Smooth muscle cell of bladder (primary cell): ENCODE results near the gene LRRC56. TPM values are rescaled to one million over a fixed set of nuclear protein-coding genes. Genes with fewer than 3 reads are reported as not detected.

ENCODE experiments used
- total RNA-seq: library from RNA; depleted of rRNA; stranded (reverse); fragments of >200 nt; gene quantifications from 2 replicates; pipeline ENCODE4 v1.2.3, GENCODE V29; 2014

The LRRC56 gene, protein sequence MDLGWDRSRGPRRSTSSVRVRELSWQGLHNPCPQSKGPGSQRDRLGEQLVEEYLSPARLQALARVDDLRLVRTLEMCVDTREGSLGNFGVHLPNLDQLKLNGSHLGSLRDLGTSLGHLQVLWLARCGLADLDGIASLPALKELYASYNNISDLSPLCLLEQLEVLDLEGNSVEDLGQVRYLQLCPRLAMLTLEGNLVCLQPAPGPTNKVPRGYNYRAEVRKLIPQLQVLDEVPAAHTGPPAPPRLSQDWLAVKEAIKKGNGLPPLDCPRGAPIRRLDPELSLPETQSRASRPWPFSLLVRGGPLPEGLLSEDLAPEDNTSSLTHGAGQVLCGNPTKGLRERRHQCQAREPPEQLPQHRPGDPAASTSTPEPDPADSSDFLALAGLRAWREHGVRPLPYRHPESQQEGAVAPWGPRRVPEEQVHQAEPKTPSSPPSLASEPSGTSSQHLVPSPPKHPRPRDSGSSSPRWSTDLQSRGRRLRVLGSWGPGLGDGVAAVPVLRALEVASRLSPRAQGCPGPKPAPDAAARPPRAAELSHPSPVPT
- 0.55 and 0.85 TPM in 2 replicates for total RNA-seq

GRCh38 chr11:536841-537621 is at the start of gene LRRC56:
Gene LRRC56 (plus strand): TSS chr11:537527. CDS start chr11:540685, 3,158 bp downstream.

DNA sequence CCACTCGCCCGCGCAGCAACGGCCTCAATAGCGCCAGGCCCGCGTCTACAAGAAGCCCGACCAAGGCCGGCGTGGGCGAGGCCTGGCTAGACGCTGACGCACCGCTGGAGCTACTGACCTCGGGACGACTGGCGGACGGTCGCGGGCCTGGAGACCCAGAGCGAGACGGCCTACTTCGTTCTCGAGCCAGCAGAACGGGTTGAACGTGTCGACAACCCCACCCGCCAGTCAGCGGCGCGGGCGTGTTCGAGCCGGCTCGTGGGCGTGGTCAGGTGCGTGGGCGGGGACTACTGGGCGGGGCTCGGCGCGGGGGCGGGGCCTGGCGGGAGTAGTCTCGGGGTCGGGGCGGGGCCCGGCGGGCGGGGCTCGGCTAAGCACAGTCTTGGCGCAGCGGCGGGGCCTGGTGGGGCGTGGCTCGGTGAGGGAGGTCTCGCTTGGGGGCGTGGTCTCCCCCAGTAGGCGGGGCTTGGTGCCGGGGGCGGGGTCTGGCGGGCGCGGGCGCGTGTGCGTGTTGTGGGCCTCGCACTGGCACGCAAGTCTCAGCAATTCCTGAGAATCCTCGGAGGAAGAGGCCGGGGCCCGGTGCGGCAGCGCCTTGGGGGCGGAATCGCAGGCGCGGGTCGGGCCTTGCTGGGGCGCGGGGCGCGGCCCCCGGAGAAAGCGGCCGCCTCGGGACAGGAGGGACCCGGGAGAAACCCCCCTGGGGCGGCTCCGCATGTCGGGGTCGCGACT is 30.2 kb upstream of the LRRC56 start, which contains the start of gene RNH1:
RNH1 (minus strand) TSS at position 248 of the 732 bp plus-strand sequence. CDS start 5,080 bp downstream, outside the sequence.

GRCh38 chr11:535519-536454 is 1.5 kb upstream of the LRRC56 start, which contains the start of gene HRAS:
Gene HRAS (minus strand): TSS chr11:535576.

GRCh38 chr11:560305-561147 is 23.2 kb downstream of the LRRC56 start, which contains the start of the genes LMNTD2 and RASSF7:
Gene LMNTD2 (minus strand): TSS chr11:560738. CDS start chr11:560716, 22 bp downstream.
Gene RASSF7 (plus strand): TSS chr11:560970. CDS start chr11:561769, 799 bp downstream.

GRCh38 chr11:575996-576768 is 38.9 kb downstream of the LRRC56 start, which contains the start of gene PHRF1:
Gene PHRF1 (plus strand): TSS chr11:576470. CDS start chr11:581513, 5,043 bp downstream.

Other genes starting within 250 kb of the LRRC56 start
- 7.5 and 14.0 TPM in 2 replicates for gene PGGHG, start 248.4 kb upstream of the LRRC56 start, total RNA-seq
- not detected in 2 replicates for gene IFITM5, start 238.0 kb upstream of the LRRC56 start, total RNA-seq
- gene IFITM2, start 229.7 kb upstream of the LRRC56 start, total RNA-seq: 57.8 and 90.5 TPM in 2 replicates
- gene IFITM1, start 223.5 kb upstream of the LRRC56 start, total RNA-seq: 49.6 and 79.5 TPM in 2 replicates
- gene IFITM3, start 216.7 kb upstream of the LRRC56 start, total RNA-seq: 75.0 and 101 TPM in 2 replicates
- gene B4GALNT4, start 168.0 kb upstream of the LRRC56 start, total RNA-seq: 1.9 and 3.6 TPM in 2 replicates
- 1.3 and 1.6 TPM in 2 replicates for gene PKP3, start 143.3 kb upstream of the LRRC56 start, total RNA-seq
- gene SIGIRR, start 122.5 kb upstream of the LRRC56 start, total RNA-seq: 13.1 and 13.8 TPM in 2 replicates
- not detected in 2 replicates for gene ANO9, start 95.5 kb upstream of the LRRC56 start, total RNA-seq
- gene PTDSS2, start 87.2 kb upstream of the LRRC56 start, total RNA-seq: 30.9 and 42.6 TPM in 2 replicates
- 296 and 361 TPM in 2 replicates for gene RNH1, start 30.3 kb upstream of the LRRC56 start, total RNA-seq
- 66.3 and 70.2 TPM in 2 replicates for gene HRAS, start 2.0 kb upstream of the LRRC56 start, total RNA-seq
- 0.28 TPM in 2 replicates for gene LMNTD2, start 23.2 kb downstream of the LRRC56 start, total RNA-seq
- 2.5 and 2.7 TPM in 2 replicates for gene RASSF7, start 23.4 kb downstream of the LRRC56 start, total RNA-seq
- gene PHRF1, start 38.9 kb downstream of the LRRC56 start, total RNA-seq: 17.6 and 24.8 TPM in 2 replicates
- gene IRF7, start 78.4 kb downstream of the LRRC56 start, total RNA-seq: 5.7 and 6.0 TPM in 2 replicates
- gene CDHR5, start 87.4 kb downstream of the LRRC56 start, total RNA-seq: not detected in 2 replicates
- gene SCT, start 89.7 kb downstream of the LRRC56 start, total RNA-seq: not detected in 2 replicates
- 0.18 TPM in 1 of 2 replicates, not detected in the other for gene DRD4, start 99.7 kb downstream of the LRRC56 start, total RNA-seq
- gene DEAF1, start 157.7 kb downstream of the LRRC56 start, total RNA-seq: 21.2 and 31.3 TPM in 2 replicates
- gene TMEM80, start 158.3 kb downstream of the LRRC56 start, total RNA-seq: 11.9 and 12.1 TPM in 2 replicates
- gene EPS8L2, start 168.7 kb downstream of the LRRC56 start, total RNA-seq: 33.9 and 35.4 TPM in 2 replicates
- gene TALDO1, start 209.9 kb downstream of the LRRC56 start, total RNA-seq: 228 and 306 TPM in 2 replicates
- gene GATD1, start 240.0 kb downstream of the LRRC56 start, total RNA-seq: 16.4 and 17.9 TPM in 2 replicates